OCI-M2 (cell line): ENCODE measurements around the gene BTBD2.

Experiments used
- DNase-seq: peaks from one replicate; lab custom pipeline; 2025; ENCODE audit not compliant: unreplicated experiment; lab: John Stamatoyannopoulos, UW

The BTBD2 gene

DNA sequence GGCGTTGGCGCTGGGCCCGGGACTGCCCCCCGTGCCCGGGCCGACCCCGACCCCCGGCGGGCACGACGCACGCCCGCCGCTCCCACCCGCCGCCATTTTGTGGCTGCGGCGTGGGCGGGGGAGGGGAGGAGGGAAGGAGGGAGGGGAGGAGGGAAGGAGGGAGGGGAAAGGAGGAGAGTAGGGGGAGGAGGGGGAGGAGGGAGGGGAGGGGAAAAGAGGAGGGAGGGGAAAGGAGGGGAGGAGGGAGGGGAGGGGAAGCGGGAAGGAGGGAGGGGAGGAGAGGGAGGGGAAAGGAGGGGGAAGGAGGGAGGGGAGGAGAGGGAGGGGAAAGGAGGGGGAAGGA is at the start of gene BTBD2:
Gene BTBD2 (minus strand): TSS at position 107 of the 343 bp plus-strand sequence. CDS start 11 bp downstream, at position 96.
- DNase-seq = no peak

DNA sequence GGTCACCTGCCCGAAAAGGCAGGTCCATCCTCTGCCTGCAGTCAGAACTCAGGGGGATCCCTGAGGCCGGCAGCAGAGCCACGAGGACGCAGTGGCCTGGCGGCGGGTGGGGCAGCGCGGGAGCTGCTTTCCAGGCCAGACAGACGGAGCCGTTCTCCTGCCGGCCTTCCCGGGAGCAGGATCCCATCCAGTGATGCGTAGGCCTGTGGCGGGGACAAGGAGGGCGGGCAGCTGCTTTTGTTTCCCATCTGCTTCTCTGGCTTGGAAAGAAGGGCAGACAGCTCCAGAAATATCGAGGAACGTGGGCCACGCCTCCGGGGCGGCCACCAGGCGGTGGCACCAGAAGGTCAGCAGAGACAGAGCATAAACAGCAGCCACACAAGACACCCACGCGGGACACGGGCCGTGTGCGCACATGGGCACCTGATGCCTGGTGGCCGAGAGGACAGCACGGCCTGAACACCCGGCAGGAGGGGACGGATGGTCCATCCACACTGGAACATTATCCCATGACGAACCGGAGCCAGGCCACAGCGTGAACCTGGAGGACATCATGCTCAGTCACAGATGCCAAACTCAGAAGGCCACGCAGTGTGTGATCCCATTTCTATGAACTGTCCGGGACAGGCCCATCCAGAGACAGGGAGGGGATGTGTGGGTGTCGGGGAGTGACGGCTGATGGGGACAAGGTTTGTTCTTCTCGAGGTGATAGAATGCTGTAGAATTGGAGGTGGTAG is 49.4 kb upstream of the BTBD2 start:
- no peak for DNase-seq

DNA sequence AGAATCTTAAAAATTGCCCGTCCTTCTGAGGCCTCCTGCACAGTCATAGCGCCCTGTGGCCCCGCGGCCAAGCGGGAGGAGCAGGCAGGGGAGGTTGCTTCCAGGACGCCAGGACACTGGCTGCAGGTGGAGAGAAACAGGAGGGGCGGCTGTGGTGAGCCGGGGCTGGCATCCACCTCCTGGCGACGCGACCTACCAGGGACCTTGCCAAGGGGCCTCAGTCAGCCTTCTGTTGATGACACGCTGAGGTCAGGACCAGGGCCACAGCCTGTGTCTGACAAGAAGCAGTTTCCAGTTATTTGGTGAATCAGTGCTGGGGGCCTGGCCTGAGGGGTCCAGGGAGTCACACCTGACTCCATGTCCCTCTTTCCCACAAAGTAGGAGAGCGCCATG is 48.9 kb upstream of the BTBD2 start:
- no peak for DNase-seq

DNA sequence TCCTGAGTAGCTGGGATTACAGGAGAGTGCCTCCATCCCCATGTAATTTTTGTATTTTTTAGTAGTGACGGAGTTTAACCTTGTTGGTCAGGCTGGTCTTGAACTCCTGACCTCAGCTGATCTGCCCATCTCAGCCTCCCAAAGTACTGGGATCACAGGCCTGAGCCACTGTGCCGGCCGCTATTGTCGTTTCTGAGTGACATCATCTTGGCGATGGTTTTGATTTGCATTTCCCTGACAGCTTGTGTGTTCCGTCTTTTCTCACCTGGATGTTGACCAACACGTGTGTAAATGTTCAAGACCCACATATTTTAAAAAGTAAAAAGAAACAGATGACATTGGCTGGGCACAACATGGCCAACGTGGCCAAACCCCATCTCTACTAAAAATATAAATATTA is 48.3 kb upstream of the BTBD2 start:
- no peak for DNase-seq

DNA sequence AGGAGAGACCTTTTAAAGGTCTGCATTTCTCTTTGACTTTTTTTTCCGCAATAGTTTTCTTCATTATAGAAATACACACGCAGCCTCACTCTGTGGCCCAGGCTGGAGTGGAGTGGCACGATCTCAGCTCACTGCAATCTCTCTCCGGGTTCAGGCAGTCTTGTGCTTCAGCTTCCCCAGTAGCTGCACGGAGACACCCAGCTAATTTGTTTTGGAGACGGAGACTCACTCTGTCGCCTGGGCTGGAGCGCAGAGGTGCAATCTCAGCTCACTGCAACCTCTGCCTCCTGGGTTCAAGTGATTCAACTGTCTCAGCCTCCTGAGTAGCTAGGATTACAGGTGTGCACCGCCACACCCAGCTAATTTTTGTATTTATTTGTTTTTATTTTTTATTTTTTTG is 47.3 kb upstream of the BTBD2 start:
- DNase-seq = no peak

DNA sequence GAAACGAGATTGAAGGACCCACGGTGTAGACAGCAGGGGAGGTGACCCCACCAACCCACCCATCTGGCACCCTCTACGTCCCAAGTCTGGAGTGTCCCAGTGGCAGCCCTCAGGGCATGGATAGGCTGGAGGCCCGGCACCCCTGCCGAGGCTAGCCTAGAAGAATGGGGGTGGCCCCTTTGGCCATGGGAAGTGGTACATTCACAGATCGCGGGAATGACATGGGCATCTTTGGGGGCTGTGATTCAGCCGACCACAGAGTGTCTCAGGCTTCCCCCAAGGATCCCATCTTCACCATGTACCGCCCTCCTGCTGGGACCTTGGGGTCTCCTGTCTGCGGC is 46.8 kb upstream of the BTBD2 start:
- no peak for DNase-seq

DNA sequence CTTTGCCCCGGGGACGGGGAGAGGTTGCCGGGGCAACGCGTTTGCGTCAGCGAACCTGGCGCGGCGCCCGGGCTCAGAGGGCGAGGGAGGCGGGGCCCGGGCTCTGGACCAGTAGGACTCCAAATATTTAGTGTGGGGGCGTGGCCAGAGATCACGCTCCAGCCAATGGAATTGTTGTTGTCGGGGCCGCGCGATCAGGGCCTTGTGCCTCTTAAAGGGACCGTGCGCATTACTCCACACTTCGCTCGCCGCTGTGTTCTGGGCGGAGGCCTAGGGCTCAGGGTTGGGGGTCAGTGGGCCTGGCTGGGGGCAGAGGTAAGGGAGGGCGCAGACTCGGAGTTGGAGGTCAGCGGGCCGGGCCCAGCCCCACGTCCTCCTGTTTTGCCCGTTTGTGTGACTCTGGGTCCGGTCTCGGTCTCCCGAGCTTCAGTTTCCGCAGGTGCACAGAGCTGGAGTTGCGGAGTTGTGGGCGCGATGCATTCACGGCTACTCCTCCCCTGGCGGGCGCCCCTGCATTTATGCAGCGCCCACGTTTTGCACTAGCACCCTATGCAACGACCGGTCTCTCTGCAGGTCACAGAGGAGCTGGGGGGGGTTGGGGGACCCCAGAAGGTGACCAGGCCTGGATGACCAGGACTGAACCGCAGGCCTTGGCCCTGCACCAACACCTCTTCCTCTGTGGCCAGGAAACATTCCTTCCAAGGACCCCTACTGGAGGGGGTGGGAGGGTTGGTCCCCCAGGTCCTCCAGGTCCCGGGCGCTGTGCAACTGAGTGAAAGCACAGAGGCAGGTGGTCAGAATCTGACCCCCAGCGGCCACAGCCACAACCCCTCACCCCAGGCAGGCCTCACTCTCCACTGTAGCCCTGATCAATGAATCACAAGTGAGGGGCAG is 46.2 kb upstream of the BTBD2 start:
- DNase-seq = peak; percentile 86

DNA sequence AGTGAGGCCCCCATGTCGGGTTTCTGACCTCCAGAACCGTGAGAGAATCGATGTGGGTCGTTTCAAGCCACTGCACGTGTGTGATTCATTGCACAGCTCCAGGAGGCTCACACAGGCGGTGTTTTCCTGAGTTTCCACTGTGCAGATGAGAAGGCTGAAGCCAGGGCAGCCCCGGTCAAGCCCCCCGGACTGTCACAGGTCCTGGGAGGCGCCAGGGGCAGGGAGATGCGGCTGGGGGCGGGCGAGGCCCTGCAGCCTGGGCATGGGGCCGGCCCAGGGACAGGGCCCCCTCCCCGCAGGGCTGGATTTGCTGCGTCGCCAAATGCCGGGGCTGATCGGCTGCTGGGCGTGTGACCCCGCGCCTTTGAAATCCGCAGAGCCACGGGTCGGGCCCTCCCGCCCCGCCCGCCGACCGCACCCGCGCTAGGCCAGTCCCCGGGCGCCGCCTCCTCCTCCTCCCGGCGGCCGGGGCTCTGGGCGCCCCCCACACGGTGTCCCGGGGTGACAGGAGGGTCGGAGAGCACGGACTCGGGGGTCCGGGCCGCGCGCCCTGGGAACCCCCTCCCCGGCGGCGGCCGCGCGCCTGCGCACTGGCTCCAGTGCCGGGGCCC is 45.5 kb upstream of the BTBD2 start:
- no peak for DNase-seq

DNA sequence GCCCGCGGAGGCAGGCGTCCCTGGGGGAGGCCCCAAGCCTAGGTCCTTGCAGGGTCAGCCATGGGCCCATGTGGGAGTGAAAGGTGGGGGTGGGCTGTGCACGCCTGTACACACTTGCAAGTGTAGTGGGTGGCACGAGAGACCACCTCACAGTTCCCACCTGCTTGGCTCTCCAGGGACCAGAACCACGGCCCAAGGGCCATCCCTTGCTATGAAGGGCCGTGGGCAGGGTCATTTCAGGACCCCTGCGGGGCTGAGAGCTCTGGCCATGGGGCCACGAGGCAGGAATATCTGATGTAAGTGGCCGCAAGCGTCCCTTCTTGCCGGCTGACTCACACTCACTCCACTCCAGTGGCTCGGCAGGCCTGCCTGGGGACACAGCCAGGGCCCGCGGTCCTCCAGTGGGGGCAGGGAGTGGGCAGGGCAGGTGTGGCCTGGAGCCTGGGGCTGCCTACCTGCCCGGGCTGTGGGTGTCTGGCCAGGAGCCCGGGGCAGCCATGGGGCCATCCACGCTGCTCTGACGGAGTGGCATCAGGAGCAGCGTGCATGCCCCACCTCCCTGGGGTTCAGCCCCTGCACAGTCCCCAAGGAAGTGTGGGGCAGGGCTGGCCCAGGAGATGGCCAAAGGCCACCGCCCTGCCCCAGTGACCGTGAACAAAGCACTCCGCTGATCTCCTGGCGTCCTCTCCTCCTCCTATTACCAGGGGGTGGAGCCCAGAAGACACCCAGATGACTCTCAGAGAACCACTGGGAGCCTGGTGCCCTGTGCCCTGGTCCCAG is 44.1 kb upstream of the BTBD2 start:
- DNase-seq = peak; percentile 12

DNA sequence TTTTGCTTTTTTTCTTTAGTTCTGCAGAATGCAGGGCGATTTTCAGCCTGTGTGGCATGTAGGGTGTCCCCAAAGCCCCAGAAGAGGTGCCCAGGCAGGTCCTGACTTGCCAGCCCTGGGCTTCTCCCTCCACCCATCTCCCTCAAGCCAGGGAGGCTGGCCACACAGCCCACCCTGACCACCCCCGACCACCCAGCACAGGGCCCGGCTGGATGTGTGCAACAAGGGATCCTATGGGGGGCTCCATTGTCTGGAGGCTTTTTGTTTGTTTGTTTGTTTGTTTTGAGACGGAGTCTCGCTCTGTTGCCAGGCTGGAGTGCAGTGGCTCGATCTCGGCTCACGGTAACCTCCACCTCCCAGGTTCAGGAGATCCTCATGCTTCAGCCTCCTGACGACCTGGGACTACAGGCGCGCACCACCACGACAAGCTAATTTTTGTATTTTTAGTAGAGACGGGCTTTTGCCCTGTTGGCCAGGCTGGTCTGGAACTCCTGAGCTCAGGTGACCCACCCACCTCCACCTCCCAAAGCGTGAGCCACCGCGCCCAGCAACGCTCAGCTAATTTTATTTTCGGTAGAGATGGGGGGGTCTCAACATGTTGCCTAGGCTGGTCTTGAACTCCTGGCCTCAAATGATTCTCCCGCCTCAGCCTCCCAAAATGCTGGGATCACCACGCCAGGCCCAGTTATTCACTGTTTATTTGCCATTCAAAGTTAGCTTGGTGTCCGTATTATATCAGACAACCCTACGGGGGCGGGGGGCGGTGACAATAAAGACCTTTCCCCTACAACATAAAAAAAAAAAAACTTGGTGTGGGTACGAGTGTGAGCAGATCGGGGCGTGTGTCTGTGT is 43.3 kb upstream of the BTBD2 start:
- DNase-seq = no peak

DNA sequence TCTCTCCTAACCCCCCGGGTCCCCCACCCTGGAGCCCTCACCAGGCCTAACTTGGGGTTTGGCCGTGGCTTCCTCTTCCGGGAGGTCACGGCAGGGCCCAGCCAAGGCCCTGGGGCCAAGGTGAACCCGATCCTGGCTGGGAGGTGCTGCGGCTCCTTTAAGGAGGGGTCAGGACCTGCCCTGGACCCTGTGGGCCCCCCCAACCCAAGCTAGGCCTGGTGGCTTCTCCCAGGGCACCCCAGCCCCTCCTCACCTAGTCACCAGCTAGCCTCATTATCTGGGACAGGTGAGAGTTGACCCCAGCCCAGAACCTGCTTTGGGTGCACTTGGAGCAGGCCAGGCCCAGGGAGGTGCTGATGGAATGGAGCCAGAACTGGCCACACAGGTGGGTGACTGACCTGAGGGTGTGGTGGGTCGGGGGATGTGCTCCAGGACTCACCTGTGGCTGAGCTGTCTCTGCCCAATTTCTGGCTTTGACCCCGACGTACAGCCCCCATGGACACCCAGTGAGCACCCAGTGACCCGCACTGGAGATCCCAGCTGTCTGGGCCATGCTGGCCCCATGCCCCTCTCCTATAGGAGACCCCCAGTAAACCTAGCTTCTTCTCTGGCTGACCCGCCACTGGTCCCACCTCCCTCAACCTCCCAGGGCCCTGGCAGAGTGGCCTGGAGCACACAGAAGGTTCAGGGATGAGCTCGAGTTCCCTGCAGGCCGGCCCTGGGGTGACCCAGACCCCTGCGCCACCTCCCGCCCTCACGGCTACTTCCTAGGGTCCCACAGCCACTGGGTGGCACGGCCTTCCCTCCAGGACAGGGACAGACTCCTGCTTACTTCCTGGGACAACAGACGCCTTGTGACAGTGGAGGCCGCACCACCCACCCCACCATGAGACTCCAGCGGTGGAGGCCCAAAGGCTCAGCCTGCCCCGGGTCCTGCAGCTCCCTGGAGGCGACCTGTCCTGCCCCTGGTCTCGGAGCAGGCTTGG is 42.3 kb upstream of the BTBD2 start:
- no peak for DNase-seq

DNA sequence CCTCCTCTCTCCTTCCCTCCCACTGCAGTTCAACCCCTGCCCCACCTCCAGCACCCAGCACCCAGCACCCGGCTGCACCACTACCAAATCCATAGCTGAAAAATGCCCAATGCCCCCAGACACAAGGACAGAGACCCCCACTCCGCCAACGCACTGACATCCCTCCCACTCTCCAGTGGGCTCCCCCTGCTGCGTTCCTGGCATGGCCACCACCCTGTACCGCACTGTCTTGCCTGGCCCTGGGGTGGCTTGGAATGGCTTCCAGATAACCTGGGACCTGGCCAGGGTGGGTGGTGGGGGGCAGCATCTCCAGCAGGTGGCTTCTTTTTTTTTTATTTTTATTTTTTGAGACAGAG is 41.3 kb upstream of the BTBD2 start:
- no peak for DNase-seq

DNA sequence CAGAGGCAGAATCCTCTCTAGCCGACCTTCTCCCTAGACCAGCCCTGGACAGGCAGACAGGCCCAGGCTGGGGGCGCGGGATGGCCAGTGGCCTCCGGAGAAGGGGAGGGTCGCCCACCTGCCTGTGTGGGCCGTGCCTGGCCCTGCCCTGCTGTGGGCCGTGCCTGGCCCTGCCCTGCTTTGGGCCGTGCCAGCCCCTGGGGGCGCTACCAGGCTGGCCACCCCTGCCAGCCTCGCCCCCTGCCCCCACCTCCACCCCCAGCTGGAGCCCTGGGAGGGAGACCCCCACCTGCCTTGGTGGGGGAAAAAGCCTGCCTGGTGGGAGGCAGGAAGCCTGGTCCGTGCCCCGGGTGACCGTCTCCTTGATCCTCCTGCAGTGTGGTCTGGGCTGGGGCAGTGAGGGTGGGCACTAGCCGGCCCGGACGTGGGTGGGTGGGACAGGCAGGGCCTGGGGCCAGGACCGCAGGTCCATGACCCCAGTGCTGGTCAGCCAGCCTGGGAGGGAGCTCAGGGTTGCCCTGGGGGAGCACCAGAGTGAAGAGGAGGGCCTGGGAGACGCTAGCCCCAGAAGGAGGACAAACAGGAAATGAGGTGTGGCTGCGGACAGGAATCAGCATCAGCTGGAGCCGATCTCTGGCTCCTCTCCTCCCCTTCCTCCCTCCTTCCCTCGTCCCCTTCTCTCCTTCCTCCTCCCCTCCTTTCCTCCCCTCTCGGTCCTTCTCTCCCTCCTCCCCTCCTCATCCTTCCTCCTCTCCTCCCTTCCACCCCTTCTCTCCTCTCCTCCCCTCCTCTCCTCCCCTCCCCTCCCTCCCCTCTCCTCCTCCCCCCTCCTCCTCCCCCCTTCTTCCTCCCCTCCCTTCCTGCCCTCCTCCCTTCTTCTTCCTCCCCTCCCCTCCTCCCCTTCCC is 40.7 kb upstream of the BTBD2 start:
- peak; percentile 13 for DNase-seq

DNA sequence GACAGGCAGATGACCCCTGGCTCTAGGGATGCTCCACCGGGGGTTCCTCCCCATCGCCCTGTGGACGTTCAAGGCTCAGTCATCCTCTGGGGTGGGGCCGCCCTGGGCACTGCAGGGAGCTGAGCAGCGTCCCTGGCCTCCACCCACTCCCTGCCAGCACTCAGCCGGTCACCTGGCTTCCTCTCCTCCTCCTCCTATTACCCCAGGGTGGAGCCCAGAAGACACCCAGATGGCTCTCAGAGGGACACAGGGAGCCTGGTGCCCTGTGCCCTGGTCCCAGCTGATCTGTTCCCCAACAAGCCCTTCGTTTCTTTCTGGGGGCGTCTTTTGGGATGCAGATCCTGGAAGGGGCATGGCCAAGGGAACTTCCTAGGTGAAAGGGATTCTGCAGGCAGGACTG is 39.2 kb upstream of the BTBD2 start:
- no peak for DNase-seq

DNA sequence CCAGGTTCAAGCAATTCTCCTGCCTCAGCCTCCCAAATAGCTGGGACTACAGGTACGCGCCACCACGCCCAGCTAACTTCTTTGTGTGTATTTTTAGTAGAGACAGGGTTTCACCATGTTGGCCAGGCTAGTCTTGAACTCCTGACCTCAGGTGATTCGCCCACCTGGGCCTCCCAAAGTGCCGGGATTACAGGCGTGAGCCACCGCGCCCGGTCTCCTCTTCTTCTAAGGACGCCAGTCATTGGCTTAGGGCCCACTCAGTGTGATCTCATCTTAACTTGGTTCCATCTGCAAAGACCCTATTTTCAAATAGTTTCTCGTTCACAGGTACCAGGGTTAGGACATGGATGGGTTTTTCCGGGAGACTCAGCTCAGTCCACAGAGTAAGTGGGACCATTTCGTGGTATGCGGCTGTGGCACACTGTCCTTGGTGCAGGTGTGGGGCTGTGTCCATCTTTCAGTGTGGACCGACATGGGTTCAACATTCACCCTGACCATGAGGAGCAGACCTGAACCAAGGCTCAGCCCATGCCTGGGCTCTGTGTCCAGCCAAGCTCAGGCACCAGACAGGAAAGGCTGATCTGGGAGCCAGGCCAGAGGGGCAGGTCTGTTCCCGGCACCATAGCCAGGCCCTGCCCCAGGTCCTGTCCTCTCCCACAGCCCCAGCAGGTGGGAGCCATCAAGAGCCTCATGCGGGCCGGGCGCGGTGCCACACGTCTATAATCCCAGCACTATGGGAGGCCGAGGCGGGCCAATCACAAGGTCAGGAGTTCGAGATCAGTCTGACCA is 38.3 kb upstream of the BTBD2 start:
- DNase-seq = no peak

DNA sequence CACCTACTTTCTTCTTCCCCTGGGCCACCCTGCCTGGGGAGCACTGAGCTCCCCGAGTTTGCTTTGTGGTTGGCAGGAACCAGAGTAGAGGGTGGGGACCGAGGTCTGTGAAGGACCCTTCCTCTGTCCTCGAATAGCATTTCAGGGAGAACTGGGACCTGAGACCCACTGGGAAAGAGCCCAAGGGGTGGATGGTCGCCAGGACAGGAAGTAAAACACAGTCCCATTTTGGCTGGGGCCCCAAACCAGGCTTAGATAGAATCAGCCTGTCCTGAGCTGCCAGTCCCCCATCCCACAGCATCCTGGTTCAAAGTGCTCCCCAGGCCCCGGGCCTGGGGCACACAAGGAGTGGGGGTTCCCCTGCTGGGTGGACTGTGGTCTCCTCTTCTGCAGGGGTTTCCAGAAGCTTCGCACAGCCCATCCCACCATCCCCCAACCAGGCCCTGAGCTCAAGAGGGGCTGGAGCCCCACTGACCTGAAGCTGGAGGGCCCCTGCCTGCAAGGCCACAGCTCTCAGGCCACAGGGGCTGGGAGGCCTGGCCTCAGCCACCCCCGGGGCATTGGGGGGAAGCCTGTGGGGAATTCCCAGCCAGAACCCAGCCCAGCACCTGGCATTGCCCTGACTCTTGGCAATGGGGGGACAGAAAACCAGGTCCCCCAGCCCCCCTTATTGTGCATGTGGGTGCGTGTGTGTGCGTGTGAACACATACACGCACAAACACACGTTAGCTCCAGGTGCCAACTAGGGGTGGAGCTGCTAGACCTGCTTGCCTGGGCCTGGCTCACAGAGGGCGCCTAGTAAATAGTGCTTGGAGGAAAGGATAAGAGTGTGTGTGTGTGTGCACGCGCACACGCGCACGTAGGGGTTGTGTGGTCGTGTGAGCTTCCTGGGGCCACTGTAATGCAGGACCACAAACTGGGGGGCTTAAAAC is 36.5 kb upstream of the BTBD2 start:
- no peak for DNase-seq
